Endothelial cell of umbilical vein (primary cell): ENCODE results near the gene SFTPB. TPM values are rescaled to one million over a fixed set of nuclear protein-coding genes. Genes with fewer than 3 reads are reported as not detected.

ENCODE experiments used
- BruUV-seq: library from RNA; stranded (reverse); fragments of 400-500 nt; replicated peaks from 2 replicates; lab custom pipeline; 2021; lab: Mats Ljungman, UMichigan
- CTCF ChIA-PET: fragments of 300-600, 350-600 bp; sonication (Branson Sonifier 250); formaldehyde crosslinking; loops from one replicate; lab custom pipeline; 2021; ENCODE audit warnings: antibody characterized with exemption, inconsistent platforms; lab: Charles Lee
- POLR2A ChIA-PET: fragments of 300-600, 350-600 bp; sonication (Branson Sonifier 250); formaldehyde crosslinking; loops from one replicate; lab custom pipeline; 2021; ENCODE audit warnings: antibody characterized with exemption, inconsistent platforms; lab: Charles Lee
- DNase-seq: peaks from one replicate; pipeline ENCODE4 v3.0.0-alpha.2; 2011; ENCODE audit warnings: low read depth, low spot score
- FAIRE-seq: peaks from 2 replicates; lab custom pipeline; 2011; peaks lifted over from hg19 to GRCh38; lab: Jason Lieb, UNC
- H2AFZ ChIP-seq: 2 replicates; pipeline ENCODE4 v1.6.0; 2012; ENCODE audit warnings: low read depth, low read length, control low read depth, inconsistent platforms
- H3K27ac ChIP-seq: 2 replicates; pipeline ENCODE4 v1.5.1; 2011; ENCODE audit warnings: low read depth, mild to moderate bottlenecking, control low read depth, low read length, moderate library complexity; ENCODE audit not compliant: insufficient read depth
- H3K27me3 ChIP-seq, 2 experiments: 2 replicates each; pipeline versions ENCODE4 v1.6.0 to v1.6.1; 2011; ENCODE audit warnings: low read length in 2 of 2, mixed read lengths in 1 of 2; ENCODE audit not compliant: control insufficient read depth in 2 of 2, insufficient read depth in 2 of 2
- H3K36me3 ChIP-seq, 2 experiments: 2 replicates in 1 of 2; 3 replicates in 1 of 2; pipeline ENCODE4 v1.5.1; 2011; ENCODE audit warnings: low read length in 2 of 2, mild to moderate bottlenecking in 1 of 2, moderate library complexity in 1 of 2; ENCODE audit not compliant: control insufficient read depth in 2 of 2, insufficient read depth in 2 of 2; ENCODE audit errors: extremely low read depth in 1 of 2
- H3K4me1 ChIP-seq: 3 replicates; pipeline ENCODE4 v1.5.1; 2011; ENCODE audit warnings: mild to moderate bottlenecking, low read length; ENCODE audit not compliant: control insufficient read depth, insufficient read depth; ENCODE audit errors: extremely low read depth
- H3K4me2 ChIP-seq: 2 replicates; pipeline ENCODE4 v1.6.1; 2011; ENCODE audit warnings: low read length, control low read depth, mixed read lengths; ENCODE audit not compliant: insufficient read depth
- H3K4me3 ChIP-seq, 3 experiments: fragments of 200-600 bp in 1 of 3; sonication (generic), shearing (Covaris generic) in 1 of 3; replicated peaks in 1 of 3; 2 replicates each; pipeline ENCODE4 v1.5.1; 2011 to 2016; ENCODE audit warnings: control low read depth in 3 of 3, low read length in 3 of 3, mild to moderate bottlenecking in 2 of 3, inconsistent platforms in 1 of 3, low read depth in 1 of 3, moderate library complexity in 1 of 3; ENCODE audit not compliant: insufficient read depth in 1 of 3
- H3K79me2 ChIP-seq: 2 replicates; pipeline ENCODE4 v1.6.0; 2012; ENCODE audit warnings: low read length, inconsistent platforms; ENCODE audit not compliant: control insufficient read depth, insufficient read depth
- H3K9ac ChIP-seq: replicated peaks from 2 replicates; pipeline ENCODE3; 2011; ENCODE audit warnings: low read length, control low read depth; ENCODE audit not compliant: insufficient read depth; ENCODE audit errors: extremely low read depth
- H3K9me1 ChIP-seq: replicated peaks from 3 replicates; pipeline ENCODE4 v1.6.0; 2011; ENCODE audit warnings: mild to moderate bottlenecking, low read length; ENCODE audit not compliant: control insufficient read depth, insufficient read depth; ENCODE audit errors: extremely low read depth
- H3K9me3 ChIP-seq: replicated peaks from 2 replicates; pipeline ENCODE4 v1.5.1; 2012; ENCODE audit warnings: low read length, inconsistent platforms; ENCODE audit not compliant: control insufficient read depth, insufficient read depth
- H4K20me1 ChIP-seq: replicated peaks from 2 replicates; pipeline ENCODE3; 2011; ENCODE audit warnings: mild to moderate bottlenecking, low read length; ENCODE audit not compliant: control insufficient read depth, insufficient read depth; ENCODE audit errors: extremely low read depth
- CTCF ChIP-seq, 2 donors: IDR thresholded peaks; 1 replicate in 1 of 2; 2 replicates in 1 of 2; pipeline ENCODE4 v1.5.1; 2011; ENCODE audit warnings: low read length in 2 of 2, mild to moderate bottlenecking in 2 of 2, moderate library complexity in 2 of 2, control low read depth in 1 of 2, inconsistent platforms in 1 of 2, low read depth in 1 of 2; ENCODE audit not compliant: insufficient read depth in 1 of 2; ENCODE audit errors: extremely low read depth in 1 of 2
- EZH2 ChIP-seq: IDR thresholded peaks from 2 replicates; pipeline ENCODE4 v1.6.1; 2012; ENCODE audit warnings: borderline replicate concordance, low read depth, mild to moderate bottlenecking, moderate library complexity, low read length, inconsistent platforms; ENCODE audit not compliant: severe bottlenecking
- FOS ChIP-seq: IDR thresholded peaks from 2 replicates; pipeline ENCODE4 v1.6.1; 2011; ENCODE audit warnings: mild to moderate bottlenecking, low read length, moderate library complexity, borderline replicate concordance; ENCODE audit not compliant: insufficient read depth
- GATA2 ChIP-seq: IDR thresholded peaks from 2 replicates; pipeline ENCODE4 v1.7.0; 2011; ENCODE audit warnings: low read depth, mild to moderate bottlenecking, moderate library complexity, mixed read lengths, low read length; ENCODE audit not compliant: insufficient read length, insufficient read depth
- JUN ChIP-seq: IDR thresholded peaks from 2 replicates; pipeline ENCODE4 v1.6.1; 2011; ENCODE audit warnings: borderline replicate concordance, low read depth; ENCODE audit not compliant: insufficient read length, insufficient read depth
- MYC ChIP-seq: IDR thresholded peaks from one replicate; pipeline ENCODE4 v1.6.1; 2011; ENCODE audit warnings: mild to moderate bottlenecking, low read depth, low read length
- POLR2A ChIP-seq: IDR thresholded peaks from 2 replicates; pipeline ENCODE4 v1.6.1; 2012; ENCODE audit warnings: low read depth, mild to moderate bottlenecking, control low read depth, low read length
- POLR2AphosphoS5 ChIP-seq: IDR thresholded peaks from 2 replicates; pipeline ENCODE4 v1.6.1; 2012; ENCODE audit warnings: low read depth, mild to moderate bottlenecking, control low read depth, low read length, moderate library complexity; ENCODE audit not compliant: insufficient read depth
- dilution Hi-C: fragments of 300-500 bp; cut with MboI; formaldehyde crosslinking; loops from one replicate; pipeline ENCODE4 v1.15.0; 2019; ENCODE audit warnings: low sequenced_read_pairs; ENCODE audit not compliant: extremely low pct_ligation_motif_present
- intact Hi-C: fragments of 100-400 bp; cut with micrococcal nuclease; formaldehyde crosslinking; loops from one replicate; pipeline ENCODE4 v1.10.0; 2022
- polyA plus RNA-seq, 4 experiments: library from polyadenylated mRNA; depleted of rRNA in 3 of 4; stranded (reverse) in 3 of 4; unstranded in 1 of 4; fragments of >200 nt; gene quantifications; 2 replicates each; pipeline versions ENCODE4 v1.2.1 to v1.2.3, GENCODE V29; 2011 to 2012; ENCODE audit warnings: missing spikeins in 1 of 4
- total RNA-seq: library from RNA; stranded (reverse); gene quantifications from 2 replicates; pipeline ENCODE4 v1.2.3, GENCODE V29; 2021
- TF ChIP-seq, protein P1 (sequence below): IDR thresholded peaks from 2 replicates; pipeline ENCODE4 v1.6.1; 2011; ENCODE audit not compliant: insufficient read depth, insufficient read length

SFTPB gene
- total and polyA plus RNA-seq, 2 donors (not counting 3 experiments of a cell fraction or from before 2014, with no cell fraction given), result not detected

DNA sequence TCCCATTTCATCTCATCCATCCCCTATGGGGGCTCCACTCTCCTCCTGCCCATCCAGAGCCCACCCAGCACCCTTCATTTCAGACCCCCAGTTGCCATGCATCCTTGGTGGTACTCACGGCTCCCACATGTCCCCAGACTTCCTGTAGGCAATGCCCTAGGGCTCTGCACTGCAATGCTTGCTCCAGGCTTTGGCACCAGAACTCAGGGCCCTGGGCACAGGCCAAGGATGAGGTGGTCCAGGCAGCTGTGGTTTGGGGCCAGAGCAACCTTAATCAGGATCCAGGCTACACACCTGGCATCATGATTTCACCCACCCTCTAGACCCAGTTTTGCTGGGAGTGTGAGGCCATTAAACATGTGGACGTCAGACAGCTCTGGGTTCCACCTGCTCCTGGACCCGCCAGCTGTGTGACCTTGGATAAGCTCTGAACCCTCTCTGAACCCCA is 414 bp downstream of the SFTPB start:
- ChIA-PET CTCF (no interaction called here), POLR2A (no interaction called here)
- intact Hi-C loops (no loop called here), dilution Hi-C loops (no loop called here)
- Histone ChIP-seq H2AFZ (no peak overlapping the region), H3K4me3 (no peak overlapping the region), H3K9ac (no peak overlapping the region), H3K36me3 (no peaks in the 10 kb centered on the region), H3K9me1 (no peaks in the 10 kb centered on the region), H3K27ac (no peak overlapping the region), H3K79me2 (no peaks in the 10 kb centered on the region), H4K20me1 (no peaks in the 10 kb centered on the region), H3K4me2 (no peak overlapping the region), H3K4me1 (peaks cover 8% of the 10 kb centered on the region), H3K9me3 (no peaks in the 10 kb centered on the region), H3K27me3 (no peaks in the 10 kb centered on the region)
- TF ChIP-seq GATA2 (no peak), FOS (no peak), CTCF (IDR thresholded peaks at IDR 0.05; ENCODE audit: extremely low read depth in 1 of 2, insufficient read depth in 1 of 2, low read depth in 1 of 2, low read length in 2 of 2) (no peak), JUN (no peak), POLR2A (no peak), POLR2AphosphoS5 (no peak), MYC (no peak), EZH2 (no peak)
- TF ChIP-seq, protein P1, sequence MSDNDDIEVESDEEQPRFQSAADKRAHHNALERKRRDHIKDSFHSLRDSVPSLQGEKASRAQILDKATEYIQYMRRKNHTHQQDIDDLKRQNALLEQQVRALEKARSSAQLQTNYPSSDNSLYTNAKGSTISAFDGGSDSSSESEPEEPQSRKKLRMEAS, result no peak
- DNase-seq (no peak), FAIRE-seq (no peak)
- no TSS peak for BruUV-seq
